RKO (cell line): ENCODE data around the gene GLUD2.
"Not testable (repeated sequence)": the region's sequence is repeated elsewhere in the genome, so short reads cannot be mapped to it uniquely, and the experiment has no call there.

ENCODE experiments used
- DNase-seq: peaks from one replicate; pipeline ENCODE4 v3.0.0-alpha.2; 2016; ENCODE audit warnings: low spot score

The GLUD2 gene

DNA sequence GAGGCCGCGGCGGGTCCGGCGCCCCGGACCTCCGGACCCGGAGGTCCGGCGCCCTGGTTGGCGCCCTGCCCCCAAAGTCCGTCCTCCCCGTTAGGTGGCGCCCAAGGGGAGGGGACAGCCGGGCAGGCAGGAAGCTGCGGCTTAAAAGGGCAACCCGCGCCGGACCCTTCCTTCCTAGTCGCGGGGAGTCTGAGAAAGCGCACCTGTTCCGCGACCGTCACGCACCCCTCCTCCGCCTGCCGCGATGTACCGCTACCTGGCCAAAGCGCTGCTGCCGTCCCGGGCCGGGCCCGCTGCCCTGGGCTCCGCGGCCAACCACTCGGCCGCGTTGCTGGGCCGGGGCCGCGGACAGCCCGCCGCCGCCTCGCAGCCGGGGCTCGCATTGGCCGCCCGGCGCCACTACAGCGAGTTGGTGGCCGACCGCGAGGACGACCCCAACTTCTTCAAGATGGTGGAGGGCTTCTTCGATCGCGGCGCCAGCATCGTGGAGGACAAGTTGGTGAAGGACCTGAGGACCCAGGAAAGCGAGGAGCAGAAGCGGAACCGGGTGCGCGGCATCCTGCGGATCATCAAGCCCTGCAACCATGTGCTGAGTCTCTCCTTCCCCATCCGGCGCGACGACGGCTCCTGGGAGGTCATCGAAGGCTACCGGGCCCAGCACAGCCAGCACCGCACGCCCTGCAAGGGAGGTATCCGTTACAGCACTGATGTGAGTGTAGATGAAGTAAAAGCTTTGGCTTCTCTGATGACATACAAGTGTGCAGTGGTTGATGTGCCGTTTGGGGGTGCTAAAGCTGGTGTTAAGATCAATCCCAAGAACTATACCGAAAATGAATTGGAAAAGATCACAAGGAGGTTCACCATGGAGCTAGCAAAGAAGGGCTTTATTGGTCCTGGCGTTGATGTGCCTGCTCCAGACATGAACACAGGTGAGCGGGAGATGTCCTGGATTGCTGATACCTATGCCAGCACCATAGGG, at the start of gene GLUD2:
Gene GLUD2, plus strand, starts transcription at position 170 of the 979 bp plus-strand sequence. Its CDS starts 75 bp downstream, at position 245.
- DNase-seq = not testable (repeated sequence)

DNA sequence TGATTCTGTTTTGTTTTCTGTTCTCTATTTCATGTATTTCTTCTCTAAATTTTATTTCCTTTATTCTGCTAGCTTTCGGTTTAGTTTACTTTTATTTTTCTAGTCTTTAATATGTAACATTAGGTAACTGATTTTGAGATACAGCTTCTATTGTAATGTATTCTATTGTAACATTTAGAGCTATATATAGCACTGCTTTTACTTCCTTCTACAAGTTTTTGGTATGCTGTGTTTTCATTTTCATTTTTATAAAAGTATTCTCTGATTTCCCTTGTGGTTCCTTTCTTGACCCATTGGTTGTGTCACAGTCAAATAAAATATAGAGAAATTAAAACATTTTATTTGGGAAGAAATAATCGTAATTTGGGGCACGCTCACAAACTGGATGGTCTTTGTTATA, 48.0 kb upstream of the GLUD2 start:
- no peak for DNase-seq

DNA sequence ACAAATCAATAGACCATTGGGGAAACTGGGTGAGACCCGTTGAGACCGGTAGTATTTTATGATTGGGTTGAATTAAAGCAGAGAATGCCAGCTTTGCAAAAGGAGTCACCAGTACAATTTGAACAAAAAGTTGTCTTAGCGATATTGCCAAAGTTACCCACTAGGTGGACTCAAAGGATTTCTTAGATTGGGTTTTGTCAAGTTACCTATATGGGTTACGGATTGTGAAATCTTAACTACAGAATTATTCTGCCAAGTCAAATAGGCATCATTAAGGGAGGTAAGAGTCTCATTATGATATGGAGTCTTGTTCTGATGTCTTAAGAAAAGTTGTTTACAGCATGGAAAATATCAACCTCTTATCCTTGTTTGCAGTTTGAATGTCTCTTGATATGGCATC, 46.8 kb upstream of the GLUD2 start:
- DNase-seq = peak; percentile 69

DNA sequence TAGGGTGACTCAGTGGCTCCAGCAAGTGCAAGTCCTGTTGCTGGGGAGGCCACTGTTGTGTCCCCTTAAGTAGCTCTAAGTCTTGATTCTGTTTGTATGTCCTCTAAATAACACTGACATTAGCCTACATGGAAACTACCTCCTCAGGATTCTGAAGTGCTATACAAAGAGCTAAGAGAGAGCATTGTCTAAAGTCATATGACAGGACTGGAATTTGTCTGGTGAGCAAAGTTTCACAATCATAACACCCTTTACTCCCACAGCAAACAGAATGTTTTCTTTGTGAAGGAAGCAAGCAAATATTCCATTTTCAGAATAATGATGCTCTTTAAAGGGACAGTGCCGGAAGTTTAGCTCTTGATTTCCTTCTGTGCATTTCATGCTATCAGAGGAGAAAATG, 38.5 kb upstream of the GLUD2 start:
- DNase-seq = no peak

DNA sequence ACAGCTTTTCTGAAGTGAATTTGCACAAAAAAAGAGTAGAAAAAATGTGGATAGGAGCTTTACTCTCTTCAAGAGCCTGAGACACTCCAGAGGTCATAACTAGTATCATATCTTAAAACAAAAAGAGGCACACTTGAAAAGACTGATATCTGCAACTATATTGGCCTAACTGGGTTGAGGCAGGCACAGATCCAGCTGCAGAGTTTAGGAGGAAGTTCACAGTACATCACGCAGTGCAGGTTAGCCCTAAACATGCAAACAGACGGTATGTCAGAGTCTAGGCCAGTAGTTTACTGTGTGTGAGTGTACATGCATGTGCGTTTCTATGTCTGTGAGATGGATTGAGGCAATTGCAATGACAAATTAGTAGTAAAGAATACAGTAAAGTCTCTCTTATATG, 37.6 kb upstream of the GLUD2 start:
- DNase-seq = no peak

DNA sequence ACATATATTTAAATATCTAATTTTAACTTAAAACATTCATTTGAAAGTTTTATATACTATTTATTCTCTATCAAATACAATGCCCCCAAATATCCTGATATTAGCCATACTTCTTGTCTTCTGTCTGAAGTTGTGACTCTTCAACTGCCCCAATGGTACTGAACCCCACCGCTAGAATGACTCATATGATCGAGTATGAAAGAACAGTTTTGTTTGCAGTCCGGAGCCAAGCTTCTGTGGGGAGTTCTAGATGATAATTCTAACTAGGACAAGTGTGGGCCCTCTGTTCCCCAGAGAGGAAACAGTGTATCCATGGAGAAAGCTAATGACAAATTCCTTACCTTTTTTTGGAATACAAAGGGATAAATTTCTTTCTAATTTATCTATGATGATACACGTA, 37.2 kb upstream of the GLUD2 start:
- DNase-seq = no peak

DNA sequence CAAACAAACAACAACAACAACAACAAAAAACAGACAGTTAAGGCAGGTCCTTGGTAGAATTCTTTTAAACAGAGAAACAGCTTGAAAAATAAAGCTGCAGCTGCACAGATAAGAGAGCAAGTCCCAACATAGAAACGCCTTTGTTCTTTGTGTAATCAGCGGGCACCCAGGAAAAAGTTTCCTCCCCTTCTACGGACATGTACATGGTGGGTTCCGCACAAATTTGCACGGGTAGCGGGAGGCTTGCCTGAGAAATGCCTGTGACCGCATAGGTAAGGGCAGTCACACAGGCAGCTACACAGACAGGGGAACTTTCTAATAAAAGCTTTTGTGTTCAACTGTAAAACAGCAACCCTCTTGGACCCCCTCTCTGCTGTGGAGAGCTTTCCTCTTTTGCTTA, 36.2 kb upstream of the GLUD2 start:
- no peak for DNase-seq

DNA sequence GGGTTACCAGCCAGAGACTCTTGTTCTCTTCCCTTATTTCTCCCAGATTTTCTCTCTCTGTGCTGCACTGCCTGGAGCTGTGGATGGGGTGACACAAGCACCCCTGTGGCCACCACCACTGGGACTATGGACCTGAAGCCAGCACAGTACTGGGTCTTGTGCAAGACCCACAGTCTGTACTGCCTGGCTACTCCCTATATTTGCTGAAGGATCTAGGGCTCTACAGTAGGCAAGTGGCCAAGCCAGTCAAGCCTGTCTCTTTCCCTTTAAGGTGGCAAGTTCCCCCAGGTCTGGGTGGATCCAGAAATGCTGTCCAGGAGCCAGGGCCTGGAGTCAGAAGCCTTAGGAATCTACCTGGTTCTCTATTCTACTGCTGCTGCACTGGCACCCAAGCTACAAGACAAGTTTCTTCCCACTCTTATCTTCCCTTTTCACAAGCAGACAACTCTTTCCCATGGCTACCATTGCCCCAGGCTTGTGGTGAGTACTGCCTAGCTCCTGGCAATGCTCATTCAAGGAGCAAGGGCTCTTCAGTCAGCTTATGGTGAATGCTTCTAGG, 33.4 kb upstream of the GLUD2 start:
- no peak for DNase-seq

DNA sequence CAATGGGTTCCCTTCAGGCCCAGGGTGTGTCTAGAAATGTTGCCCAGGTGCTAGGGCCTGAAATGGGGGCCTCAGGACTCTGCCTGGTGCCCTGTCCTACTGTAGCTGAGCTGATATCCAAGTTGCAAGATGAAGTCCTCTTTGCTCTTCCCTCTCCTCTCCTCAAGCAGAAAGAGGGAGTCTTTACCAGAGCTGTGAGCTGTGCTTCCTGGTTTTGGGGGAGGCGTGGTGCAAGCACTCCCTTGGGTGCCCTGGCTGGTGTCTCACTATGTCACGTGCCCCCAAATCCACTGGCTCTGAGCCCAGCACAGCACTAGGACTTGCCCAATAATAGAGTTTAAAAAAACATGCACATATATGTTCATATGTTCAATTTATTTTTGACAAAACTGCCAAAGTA, 32.6 kb upstream of the GLUD2 start:
- DNase-seq = no peak

DNA sequence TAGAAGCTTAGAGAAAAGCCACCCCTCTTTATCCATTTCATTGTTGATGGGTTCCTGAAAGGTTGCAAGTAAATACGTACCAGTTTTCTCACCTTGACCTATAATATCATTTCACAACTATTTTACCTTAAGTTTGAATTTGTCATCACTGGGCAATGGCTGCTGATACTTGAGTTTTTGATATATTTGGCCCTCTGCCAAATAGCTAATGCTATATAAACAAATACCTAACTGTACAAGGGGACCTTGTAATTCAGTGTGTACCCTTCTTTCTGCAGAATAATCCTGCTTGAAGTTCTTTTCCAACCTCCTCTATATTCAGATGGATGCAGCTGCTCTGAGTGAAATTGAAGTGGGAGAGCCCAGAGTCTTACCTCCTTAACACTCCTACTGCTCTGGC, 19.0 kb upstream of the GLUD2 start:
- no peak for DNase-seq

DNA sequence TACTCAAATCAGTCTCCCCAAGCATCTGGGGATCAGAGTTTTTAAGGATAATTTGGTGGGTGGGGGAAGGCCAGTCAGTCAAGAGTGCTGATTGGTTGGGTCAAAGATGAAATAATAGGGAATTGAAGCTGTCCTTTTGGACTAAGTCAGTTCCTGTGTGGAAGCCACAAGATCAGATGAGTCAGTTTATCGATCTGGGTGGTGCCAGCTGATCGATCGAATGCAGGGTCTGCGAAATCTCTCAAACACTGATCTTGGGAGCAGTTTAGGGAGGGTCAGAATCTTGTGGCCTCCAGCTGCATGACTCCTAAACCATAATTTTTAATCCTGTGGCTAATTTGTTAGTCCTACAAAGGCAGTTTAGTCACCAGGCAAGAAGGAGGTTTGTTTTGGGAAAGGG, 17.3 kb upstream of the GLUD2 start:
- DNase-seq = no peak

DNA sequence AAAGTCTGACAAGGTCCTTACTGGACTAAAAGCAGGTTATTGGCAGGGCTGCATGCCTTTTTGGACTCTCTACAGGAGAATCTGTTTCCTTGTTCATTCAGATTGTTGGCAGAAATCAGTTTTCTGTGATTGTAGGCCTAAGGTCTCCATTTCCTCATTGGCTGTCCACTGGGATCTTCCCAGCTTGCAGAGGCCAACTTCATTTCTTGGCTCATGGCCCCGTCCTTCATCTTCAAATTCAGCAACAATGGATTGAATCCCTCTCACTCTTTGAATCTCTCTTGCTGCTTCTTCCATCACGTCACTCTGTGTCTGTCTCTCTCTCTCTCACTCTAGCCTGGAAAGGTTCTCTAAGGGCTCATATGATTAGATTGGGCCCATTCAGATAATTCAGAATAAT, 14.9 kb upstream of the GLUD2 start:
- DNase-seq = no peak

DNA sequence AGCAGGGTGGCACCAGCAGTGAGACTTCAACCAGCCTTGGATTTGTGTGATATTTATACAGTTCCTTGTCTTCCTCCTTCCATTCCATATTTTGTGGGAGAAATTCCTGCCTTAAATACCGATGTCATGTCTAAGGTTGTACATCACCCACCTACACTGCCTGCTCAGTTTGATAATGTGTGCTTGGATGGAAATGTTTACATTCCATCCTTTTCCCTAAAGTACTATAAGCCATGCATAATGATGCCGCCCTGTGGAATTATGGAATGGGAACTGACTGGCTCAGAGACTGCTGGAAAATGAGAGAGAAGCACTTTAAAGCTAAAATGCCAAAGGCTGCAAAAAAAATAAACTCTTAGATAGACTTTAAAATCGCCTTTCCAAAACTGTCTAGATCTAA, 11.3 kb upstream of the GLUD2 start:
- DNase-seq = no peak

DNA sequence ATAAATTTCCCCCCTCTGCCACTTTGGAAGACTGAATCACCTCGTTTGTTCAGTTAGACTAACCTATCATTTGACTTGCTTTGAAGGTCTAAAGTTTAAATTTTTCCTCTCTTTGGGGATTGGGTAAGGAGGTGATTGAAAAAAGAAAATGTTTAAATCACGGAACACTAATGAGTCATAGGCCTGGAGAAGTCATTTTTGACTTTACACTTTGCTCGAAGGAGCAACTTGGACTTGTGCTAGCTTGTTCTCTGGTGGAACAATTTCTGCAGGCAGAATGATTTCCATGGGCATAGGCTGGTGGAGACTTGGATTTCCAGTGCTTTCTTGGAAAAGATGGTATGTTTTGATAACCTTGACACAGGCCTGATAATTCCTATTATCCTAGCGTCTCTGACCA, 10.5 kb upstream of the GLUD2 start:
- no peak for DNase-seq

DNA sequence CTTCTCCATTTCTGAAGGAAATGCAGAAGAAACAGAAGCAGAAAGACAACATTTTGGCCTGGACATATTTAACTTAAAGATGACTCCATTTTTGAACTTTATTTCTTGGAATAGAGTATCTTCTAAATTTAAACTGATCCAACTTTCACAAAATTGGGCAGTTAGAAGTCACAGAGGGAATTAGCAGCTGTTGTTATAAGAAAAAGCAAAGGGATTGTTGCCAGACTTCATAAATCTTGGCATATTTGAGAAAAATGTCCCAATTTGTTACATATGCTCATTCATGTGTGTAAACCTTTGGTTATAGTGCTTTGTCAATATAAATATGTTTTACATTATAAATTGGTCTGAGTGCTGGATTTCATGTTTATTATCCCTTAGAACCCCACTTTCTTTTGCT, 3.4 kb downstream of the GLUD2 start:
- no peak for DNase-seq

DNA sequence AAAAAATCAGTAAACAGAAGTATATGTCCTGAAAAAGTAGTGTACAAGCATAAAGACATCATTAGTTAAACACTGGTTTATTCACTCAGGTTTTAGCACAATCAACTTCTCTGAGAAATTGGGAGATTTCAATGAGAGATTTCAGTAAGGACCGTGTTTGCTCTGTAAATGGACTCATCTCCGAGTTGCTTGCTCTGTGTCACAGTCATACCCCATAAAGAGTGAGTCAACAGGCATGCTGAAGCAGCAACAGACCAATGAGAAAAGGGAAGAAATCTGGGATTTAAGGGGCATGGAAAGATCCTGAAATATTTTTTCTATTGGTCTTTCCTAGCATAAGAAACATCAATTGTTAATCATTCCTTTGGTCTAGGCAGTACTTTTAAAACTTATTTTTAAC, 4.7 kb downstream of the GLUD2 start:
- peak; percentile 46 for DNase-seq

DNA sequence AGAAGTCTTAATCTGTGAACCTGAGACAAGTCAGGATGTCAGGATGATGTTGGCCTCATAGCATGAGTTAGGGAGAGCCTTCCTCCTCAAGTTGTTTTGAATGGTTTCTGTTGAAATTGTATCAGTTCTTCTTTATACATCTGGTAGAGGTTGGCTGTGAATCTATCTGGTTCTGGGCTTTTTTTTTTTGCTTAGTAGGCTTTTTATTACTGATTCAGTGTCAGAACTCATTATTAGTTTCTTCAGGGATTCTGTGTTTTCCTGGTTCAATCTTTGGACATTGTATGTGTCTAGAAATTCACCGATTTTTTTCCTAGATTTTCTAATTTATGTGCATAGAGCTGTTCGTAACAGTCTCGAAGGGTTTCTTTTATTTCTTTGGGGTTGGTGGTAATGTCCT, 14.9 kb downstream of the GLUD2 start:
- no peak for DNase-seq

DNA sequence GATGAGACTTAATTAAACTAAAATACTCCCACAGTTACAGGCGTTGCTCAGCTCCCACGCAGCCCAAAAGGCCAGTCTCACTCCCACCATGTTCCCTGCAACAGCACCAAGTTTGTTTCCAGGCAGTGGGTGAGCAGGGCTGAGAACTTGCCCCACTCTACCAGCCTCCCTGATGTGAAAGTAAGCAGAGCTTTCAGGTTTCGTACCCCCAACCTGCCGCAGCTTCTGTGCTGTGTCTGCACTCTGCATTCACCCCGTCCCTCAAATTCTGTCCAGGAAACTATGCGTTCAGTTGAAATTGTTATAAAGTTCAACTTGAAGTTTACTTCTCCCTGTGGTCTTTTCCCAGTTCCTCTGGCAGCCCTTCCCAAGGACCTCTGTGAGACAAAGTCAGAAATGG, 17.2 kb downstream of the GLUD2 start:
- no peak for DNase-seq

DNA sequence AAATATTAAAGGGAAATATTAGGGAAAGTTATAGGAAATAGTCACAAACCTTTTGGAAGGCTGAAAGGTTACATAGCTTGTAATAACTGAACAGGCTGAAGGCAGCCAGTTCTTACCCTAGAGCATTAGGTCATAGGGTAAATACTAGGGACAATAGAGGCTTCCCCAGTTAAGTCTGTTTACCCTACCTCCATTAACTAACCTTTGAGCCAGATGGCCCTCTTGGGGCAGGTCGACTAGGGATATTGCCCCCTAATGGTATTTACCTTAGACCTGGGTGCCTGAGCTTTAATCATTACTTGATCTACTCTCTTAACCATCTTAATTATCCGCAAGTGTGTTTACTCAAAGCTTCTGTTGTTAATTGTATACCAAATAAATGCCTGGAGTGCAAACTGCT, 36.8 kb downstream of the GLUD2 start:
- DNase-seq = not testable (repeated sequence)

DNA sequence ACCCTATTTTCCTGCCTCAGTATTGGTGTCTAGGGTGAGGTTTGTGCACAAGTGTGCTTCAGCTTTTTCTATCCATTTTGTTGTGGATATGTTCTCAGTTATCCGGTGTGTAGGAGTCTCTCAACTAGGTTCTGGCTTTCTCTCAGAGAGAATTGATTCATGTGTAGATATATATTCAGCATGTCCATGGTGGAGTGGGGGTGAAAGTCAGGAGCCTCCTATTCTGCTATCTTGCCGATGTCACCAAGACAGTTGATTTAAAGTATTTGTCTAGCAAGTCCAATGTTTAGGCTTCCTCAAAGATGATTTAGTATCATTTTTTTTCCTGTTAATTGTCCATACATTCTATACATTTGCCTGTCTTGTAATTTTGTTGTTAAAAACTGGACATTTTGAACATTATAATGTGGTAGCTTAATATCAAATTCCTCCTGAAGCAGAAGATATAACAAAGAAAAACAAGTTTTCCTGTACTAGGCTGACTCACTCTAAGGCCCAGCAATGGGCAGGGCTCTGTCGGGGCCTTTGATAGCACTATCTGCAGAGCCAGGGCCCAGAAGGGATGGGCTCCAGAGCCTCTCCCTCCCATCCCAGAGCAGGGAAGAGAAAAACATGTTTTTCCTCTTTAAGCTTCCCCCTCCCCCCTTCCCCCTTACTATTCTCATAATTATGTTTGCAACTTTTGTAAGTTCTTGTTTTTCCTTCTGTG, 37.6 kb downstream of the GLUD2 start:
- DNase-seq = no peak

DNA sequence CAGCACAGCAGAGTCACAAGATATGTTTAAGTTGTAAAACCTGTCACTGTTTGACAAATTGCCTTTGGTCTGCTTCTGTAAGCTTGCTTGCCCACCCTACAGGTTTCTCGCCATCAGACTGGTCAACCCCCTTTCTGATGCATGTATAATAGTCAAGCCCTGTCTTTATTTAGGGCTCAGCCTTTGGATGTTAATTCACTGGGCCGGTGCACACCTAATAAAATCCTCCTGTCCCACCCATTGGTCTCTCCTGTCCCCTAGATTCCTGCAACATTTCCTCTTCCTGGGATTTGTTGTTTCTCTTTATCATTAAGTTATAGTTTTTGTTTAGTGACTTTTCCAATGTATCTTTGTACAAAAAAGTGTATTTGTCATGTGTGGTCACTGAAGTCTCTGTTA, 38.2 kb downstream of the GLUD2 start:
- no peak for DNase-seq

DNA sequence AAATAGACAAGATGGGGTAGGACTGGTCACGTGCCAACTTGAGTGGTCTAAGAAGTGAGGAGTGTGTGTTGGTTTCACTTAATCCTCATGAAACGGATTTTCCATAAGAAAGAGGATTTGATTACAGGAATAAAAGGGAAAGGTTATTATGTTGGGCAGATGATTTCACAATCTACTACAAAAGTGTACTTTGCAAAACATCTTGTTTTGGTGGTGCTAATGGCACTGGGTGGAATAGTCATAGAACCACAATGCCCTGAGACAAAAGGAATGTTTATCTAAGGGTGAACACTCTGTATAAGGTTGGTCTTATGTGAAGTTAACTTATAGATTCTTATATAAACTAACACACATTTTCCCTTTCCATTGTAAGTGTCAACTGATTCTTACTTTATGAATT, 45.6 kb downstream of the GLUD2 start:
- DNase-seq = no peak
